ENCODE measurements around the gene AFF1.

- TF ChIP-seq CTCF (conservative IDR thresholded peaks at IDR 0.05 in 1 of 2, IDR thresholded peaks at IDR 0.05 in 1 of 2; ENCODE audit: extremely low read depth in 1 of 2, insufficient read depth in 1 of 2, low read depth in 1 of 2, low read length in 2 of 2) (no peak), EZH2 (IDR thresholded peaks at IDR 0.05; ENCODE audit: borderline replicate concordance, low read length) (no peak)
These were observed 55.7 kb downstream of the AFF1 start for GRCh38 chr4:86990510-86990909.

Data from mammary epithelial cell (primary cell).